22Rv1 (cell line): ENCODE results near the gene COL16A1.

Source experiments
- H3K27ac ChIP-seq: fragments of 450-650 bp; 2 replicates; pipeline ENCODE4 v1.5.1; 2017
- ZFX ChIP-seq: fragments of 450-650 bp; IDR thresholded peaks from 2 replicates; pipeline ENCODE4 v1.6.1; 2017; ENCODE audit warnings: antibody characterized with exemption, borderline replicate concordance
- TF ChIP-seq, protein P1 (sequence below): fragments of 450-650 bp; IDR thresholded peaks from 2 replicates; pipeline ENCODE4 v1.5.1; 2017; ENCODE audit warnings: mild to moderate bottlenecking

The COL16A1 gene

DNA sequence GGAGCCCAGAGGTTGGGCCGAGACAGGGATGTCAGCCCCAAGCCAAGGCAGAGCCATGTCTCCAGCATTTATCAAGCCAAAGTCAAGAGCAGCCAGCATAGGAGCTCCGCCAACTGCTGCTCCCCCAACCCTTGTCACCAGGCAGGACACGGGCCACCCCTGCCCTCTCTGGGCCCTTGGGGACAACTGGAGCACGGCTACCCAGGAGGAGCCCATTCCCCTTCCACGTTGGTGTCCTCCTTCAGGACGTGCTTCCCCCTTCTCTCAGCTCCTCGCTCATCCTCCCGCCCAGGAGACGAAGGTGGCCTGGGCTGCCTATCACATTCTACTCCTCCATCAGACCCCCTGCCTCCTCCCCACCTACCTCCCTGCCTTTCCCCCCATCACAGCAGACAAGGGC lies 39.3 kb downstream of the COL16A1 start:
- TF ChIP-seq, protein P1, sequence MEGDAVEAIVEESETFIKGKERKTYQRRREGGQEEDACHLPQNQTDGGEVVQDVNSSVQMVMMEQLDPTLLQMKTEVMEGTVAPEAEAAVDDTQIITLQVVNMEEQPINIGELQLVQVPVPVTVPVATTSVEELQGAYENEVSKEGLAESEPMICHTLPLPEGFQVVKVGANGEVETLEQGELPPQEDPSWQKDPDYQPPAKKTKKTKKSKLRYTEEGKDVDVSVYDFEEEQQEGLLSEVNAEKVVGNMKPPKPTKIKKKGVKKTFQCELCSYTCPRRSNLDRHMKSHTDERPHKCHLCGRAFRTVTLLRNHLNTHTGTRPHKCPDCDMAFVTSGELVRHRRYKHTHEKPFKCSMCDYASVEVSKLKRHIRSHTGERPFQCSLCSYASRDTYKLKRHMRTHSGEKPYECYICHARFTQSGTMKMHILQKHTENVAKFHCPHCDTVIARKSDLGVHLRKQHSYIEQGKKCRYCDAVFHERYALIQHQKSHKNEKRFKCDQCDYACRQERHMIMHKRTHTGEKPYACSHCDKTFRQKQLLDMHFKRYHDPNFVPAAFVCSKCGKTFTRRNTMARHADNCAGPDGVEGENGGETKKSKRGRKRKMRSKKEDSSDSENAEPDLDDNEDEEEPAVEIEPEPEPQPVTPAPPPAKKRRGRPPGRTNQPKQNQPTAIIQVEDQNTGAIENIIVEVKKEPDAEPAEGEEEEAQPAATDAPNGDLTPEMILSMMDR = no peak
- TF ChIP-seq ZFX = no peak
- no peak overlapping the region for H3K27ac ChIP-seq

DNA sequence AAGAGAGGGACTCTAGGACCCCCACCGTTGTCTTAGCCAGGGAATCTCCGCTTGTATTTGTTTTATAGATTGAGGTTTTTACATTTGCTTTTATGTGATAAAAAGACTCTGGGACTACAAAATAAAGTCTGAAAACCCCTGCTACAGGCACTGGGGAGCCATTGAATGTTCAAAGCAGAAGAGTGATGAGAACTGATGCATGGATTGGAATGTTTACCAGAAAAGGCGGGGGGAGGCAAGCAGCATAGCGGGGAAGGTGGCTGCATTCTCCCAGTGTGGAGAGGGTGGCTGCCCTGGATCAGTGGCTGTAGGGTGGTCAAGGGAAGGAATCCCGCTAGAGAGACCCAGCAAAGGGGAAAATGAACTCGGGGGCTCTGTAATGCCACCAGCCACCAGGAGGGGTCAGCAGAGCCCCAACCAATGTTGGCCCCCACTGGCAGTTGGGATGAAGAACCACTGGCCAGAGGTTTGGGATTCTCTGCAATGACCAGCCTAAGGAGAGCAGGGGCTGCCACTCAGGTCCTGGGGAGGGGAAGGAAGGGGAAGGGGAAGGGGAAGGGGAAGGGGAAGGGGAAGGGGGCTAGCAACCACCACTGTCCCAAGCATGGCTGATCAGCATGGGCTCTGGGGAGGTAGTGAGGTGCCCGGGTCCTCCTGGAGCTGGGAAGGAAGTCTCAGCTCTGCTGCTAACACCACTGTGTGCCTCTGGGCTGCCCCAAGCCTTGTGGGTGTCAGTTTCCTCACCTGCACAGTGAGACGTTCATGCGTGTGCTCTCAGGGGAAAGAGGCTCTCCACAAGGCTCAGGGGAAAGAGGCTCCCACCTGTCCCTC lies 40.0 kb downstream of the COL16A1 start:
- no peak for TF ChIP-seq ZFX
- TF ChIP-seq, protein P1 = peak; percentile 86
- no peak overlapping the region for H3K27ac ChIP-seq

DNA sequence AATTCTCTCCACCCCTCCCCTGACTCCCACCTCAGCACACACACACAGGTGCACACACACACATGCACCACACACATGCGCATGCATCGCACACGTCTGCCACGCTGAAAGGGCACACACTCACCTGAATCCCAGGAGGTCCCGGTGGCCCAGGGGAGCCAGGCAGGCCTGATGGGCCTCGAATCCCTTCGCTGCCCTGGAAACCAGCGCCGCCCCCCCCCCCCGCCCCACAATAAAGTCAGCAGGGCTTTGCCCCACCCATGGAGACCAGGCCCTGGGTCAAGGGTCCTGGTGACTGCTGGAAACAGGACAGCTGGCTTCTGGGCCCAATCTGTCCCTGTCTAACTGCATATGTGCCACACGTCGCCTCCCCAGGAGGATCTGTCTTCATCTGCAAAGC lies 41.4 kb downstream of the COL16A1 start:
- H3K27ac ChIP-seq = no peak overlapping the region
- TF ChIP-seq, protein P1 = no peak
- no peak for TF ChIP-seq ZFX

DNA sequence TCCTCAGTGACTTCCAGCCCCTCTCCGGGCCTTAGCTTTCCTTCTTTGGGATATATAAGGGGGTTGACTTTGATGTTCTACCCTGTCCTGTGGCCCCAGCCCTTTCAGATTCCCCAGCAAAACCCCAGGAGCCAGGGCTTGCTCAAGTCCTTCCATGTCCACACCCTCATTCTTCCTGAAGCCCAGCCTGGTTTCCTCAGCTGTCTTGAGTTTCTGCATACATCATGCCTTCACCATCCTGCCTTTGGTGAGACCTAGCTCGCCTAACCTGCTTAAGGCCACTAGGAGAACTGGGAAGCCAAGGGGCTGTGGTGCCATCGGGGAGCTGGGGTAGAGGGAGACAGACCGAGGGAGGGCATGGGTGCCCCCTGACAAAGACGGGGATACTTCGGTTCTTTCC lies 42.0 kb downstream of the COL16A1 start:
- H3K27ac ChIP-seq = no peak overlapping the region
- TF ChIP-seq, protein P1 = no peak
- no peak for TF ChIP-seq ZFX

DNA sequence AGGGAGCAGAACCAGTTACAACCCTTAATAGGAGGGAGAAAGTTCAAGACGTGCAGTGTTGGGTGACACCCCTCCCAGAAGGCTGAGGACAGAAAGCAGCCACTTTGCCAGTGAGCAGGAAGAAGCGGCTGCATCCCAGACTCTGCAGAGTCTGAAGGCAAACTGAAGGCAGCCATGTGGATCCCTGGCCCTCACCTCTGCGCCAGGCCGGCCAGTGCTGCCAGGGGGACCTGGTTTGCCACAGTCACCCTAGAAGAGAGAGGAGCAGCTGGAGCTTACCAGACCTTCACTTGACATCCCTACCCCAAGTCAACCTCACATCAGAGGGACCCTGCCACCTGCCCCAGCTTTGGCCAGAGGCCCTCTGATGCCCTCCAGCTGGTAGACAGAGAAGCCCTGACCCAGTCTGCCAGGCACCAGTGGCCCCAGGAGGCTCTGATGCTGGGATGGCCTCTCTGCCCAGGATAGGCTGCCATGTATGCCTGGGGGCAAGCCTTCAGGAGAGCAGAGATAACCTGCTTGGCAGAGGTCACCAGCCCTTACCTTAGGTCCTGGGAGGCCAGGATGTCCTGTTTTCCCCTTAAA lies 42.9 kb downstream of the COL16A1 start:
- no peak for TF ChIP-seq ZFX
- TF ChIP-seq, protein P1 = no peak
- H3K27ac ChIP-seq = no peak overlapping the region

DNA sequence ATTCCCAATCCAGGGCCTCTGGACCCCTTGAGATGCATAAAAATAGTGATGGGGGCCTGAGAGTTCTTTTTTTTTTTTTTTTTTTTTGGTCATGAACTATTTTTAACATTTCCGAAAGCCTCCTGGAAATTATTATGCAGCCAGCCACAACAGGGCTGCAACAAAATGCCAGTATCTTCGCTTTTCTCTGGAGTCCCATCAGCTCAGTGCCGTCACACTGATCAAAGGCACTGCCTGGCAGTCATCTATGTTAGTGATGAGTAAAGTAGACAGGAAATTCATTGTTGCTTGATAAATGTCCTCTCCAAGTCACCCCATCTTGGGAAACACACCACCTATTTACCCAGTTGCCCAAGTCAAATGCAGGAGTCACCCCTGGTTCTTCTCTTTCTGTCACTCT lies 43.9 kb downstream of the COL16A1 start:
- H3K27ac ChIP-seq = no peak overlapping the region
- TF ChIP-seq, protein P1 = no peak
- no peak for TF ChIP-seq ZFX

DNA sequence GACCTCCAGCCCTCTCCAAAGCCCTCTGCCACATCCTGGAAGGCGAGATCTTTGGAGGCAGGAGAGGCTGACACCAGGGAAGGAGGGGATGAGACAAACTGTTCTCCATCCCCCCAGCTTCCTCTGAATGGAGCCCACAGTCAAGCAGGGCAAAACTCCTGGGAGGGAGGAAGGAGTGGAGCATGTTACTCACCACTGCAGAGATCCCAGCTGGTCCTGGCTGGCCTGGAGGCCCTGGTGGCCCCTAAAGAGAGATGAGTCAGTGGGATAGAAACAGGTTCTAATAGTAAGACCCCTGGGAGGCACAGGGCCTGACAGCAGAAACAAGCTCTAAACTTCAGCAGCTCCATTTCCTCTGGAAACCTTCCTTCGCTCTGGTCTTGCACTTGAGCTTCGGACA lies 45.1 kb downstream of the COL16A1 start:
- H3K27ac ChIP-seq = no peak overlapping the region
- no peak for TF ChIP-seq ZFX
- TF ChIP-seq, protein P1 = no peak
